ENCODE results near the gene MPHOSPH9. TPM values are rescaled to one million over a fixed set of nuclear protein-coding genes. Genes with fewer than 3 reads are reported as not detected.
A peak's percentile ranks its signal among the peaks of the same experiment; 100 is the strongest.

Gene MPHOSPH9
- total and polyA plus RNA-seq, 2 of the 13 experiments (the other 11 are each of a cell fraction or from before 2014, with no cell fraction given), result 20.3 to 63.4 TPM

DNA sequence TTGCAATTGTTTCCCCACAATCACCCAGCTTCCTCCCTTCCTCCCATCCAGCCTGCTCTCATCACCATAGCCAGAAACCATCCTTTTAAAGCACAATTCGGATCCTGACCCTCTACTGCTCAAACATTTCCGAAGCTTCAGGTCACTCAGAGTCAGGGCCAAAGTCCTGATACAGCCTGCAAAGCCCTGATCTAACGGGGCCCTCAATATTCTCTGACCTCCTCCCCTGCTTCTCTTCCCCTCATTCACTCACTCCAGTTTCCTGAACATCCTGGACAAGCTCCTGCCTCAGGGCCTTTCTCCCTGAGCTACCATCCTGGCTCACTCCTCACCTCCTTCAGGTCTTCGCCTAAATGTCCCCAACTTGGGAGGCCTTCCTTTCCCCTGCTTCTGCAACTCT, 128.1 kb downstream of the MPHOSPH9 start (continued):
- TF ChIP-seq ZNF232 (CRISPR knock-in tag; IDR thresholded peaks at IDR 0.05; ENCODE audit: borderline replicate concordance), result no peak
- 0 out of 2 replicates have a peak, but pooled peaks have one; percentile 20 for TF ChIP-seq SPEN (CRISPR knock-in tag; IDR thresholded peaks at IDR 0.05; ENCODE audit: low read depth)
- TF ChIP-seq MATR3 (CRISPR knock-in tag; IDR thresholded peaks at IDR 0.05), result no peak
- TF ChIP-seq ASH2L (IDR thresholded peaks at IDR 0.05; ENCODE audit: insufficient read length, low read depth, low read length), result no peak
- TF ChIP-seq TFDP2 (CRISPR knock-in tag; IDR thresholded peaks at IDR 0.05), result no peak
- no peak for TF ChIP-seq SETDB1 (CRISPR knock-in tag; IDR thresholded peaks at IDR 0.05; ENCODE audit: borderline replicate concordance)
- no peak for TF ChIP-seq TRIM24 (CRISPR knock-in tag; IDR thresholded peaks at IDR 0.05)
- TF ChIP-seq ZZZ3 (CRISPR knock-in tag; IDR thresholded peaks at IDR 0.05; ENCODE audit: borderline replicate concordance), result no peak
- TF ChIP-seq CREM (IDR thresholded peaks at IDR 0.05), result no peak
- TF ChIP-seq CREM (CRISPR knock-in tag; IDR thresholded peaks at IDR 0.05), result no peak
- TF ChIP-seq GTF3A (CRISPR knock-in tag; conservative IDR thresholded peaks at IDR 0.05), result no peak
- TF ChIP-seq MXD4 (CRISPR knock-in tag; IDR thresholded peaks at IDR 0.05), result no peak
- no peak for TF ChIP-seq ATF2 (CRISPR knock-in tag; IDR thresholded peaks at IDR 0.05)
- TF ChIP-seq JUN (CRISPR knock-in tag; IDR thresholded peaks at IDR 0.05), result no peak
- TF ChIP-seq ZMYM4 (CRISPR knock-in tag; IDR thresholded peaks at IDR 0.05), result no peak
- no peak for TF ChIP-seq NR2F6 (IDR thresholded peaks at IDR 0.05)
- peak; percentile 34; the same call in 1 of the 2 replicates for TF ChIP-seq NR2F6 (CRISPR knock-in tag; IDR thresholded peaks at IDR 0.05)
- TF ChIP-seq ZNF230 (CRISPR knock-in tag; IDR thresholded peaks at IDR 0.05), result no peak
- TF ChIP-seq ZNF543 (CRISPR knock-in tag; IDR thresholded peaks at IDR 0.05), result no peak
- TF ChIP-seq, protein P1, sequence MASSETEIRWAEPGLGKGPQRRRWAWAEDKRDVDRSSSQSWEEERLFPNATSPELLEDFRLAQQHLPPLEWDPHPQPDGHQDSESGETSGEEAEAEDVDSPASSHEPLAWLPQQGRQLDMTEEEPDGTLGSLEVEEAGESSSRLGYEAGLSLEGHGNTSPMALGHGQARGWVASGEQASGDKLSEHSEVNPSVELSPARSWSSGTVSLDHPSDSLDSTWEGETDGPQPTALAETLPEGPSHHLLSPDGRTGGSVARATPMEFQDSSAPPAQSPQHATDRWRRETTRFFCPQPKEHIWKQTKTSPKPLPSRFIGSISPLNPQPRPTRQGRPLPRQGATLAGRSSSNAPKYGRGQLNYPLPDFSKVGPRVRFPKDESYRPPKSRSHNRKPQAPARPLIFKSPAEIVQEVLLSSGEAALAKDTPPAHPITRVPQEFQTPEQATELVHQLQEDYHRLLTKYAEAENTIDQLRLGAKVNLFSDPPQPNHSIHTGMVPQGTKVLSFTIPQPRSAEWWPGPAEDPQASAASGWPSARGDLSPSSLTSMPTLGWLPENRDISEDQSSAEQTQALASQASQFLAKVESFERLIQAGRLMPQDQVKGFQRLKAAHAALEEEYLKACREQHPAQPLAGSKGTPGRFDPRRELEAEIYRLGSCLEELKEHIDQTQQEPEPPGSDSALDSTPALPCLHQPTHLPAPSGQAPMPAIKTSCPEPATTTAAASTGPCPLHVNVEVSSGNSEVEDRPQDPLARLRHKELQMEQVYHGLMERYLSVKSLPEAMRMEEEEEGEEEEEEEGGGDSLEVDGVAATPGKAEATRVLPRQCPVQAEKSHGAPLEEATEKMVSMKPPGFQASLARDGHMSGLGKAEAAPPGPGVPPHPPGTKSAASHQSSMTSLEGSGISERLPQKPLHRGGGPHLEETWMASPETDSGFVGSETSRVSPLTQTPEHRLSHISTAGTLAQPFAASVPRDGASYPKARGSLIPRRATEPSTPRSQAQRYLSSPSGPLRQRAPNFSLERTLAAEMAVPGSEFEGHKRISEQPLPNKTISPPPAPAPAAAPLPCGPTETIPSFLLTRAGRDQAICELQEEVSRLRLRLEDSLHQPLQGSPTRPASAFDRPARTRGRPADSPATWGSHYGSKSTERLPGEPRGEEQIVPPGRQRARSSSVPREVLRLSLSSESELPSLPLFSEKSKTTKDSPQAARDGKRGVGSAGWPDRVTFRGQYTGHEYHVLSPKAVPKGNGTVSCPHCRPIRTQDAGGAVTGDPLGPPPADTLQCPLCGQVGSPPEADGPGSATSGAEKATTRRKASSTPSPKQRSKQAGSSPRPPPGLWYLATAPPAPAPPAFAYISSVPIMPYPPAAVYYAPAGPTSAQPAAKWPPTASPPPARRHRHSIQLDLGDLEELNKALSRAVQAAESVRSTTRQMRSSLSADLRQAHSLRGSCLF (CRISPR knock-in tag; IDR thresholded peaks at IDR 0.05; ENCODE audit: borderline replicate concordance), result no peak
- 0 out of 2 replicates have a peak, but pooled peaks have one; percentile 15 for TF ChIP-seq GATAD2A (CRISPR knock-in tag; IDR thresholded peaks at IDR 0.05)
- TF ChIP-seq, protein P2, sequence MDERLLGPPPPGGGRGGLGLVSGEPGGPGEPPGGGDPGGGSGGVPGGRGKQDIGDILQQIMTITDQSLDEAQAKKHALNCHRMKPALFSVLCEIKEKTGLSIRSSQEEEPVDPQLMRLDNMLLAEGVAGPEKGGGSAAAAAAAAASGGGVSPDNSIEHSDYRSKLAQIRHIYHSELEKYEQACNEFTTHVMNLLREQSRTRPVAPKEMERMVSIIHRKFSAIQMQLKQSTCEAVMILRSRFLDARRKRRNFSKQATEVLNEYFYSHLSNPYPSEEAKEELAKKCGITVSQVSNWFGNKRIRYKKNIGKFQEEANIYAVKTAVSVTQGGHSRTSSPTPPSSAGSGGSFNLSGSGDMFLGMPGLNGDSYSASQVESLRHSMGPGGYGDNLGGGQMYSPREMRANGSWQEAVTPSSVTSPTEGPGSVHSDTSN (CRISPR knock-in tag; IDR thresholded peaks at IDR 0.05), result no peak
- TF ChIP-seq RORA (CRISPR knock-in tag; IDR thresholded peaks at IDR 0.05), result no peak
- no peak for TF ChIP-seq AGO2 (optimal IDR thresholded peaks at IDR 0.05; ENCODE audit: low read depth, low read length)
- no peak for TF ChIP-seq CREB1 (IDR thresholded peaks at IDR 0.05)
- no peak for TF ChIP-seq CREB1 (CRISPR knock-in tag; IDR thresholded peaks at IDR 0.05)
